ENCODE results near the gene PLA2G7.

Gene PLA2G7

DNA sequence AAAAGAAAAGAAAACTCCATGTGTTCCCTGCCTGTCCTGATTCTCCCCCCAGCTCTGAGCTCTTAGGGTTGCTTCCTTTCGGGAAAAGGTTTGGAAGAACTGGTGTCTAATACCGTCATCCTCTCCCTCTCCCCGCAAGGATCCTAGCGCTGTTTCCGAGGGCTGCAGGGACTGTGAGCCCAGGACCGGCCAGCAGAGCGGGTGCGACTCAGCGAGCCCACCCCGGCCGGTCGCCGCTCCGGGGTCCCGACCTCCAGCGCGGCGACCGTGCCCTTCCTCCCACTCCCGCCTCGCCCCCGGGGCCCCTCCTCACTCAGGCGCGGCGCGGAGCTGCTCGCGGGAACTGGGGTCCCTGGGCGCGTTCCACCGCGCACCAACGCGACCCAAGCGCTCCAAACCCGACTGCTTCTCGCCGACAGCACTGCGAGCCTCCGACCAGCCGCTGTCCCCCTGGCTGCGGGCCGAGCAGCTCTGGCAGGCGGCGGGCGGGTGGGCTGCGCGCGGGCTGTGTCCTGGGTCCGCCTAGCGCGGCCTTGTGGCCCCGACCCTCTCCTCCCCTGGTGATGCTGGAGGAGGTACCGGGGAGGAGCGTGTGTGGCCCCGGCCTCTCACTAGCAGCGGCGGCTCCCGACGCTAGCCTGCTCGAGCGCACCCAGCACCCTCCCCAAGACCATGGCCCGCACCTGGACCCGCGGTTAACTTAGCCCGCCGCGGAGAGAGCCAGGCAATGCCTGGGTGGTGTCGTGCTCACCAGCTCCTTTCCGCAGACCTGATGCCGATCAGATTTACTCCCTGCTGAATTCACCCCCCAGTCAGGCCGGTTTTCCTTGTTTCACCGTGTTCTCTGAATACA lies at the start of gene PLA2G7:
PLA2G7 (minus strand) TSS at position 509 of the 853 bp plus-strand sequence. CDS start 12,484 bp downstream, outside the sequence.
- H3K4me1 ChIP-seq: peaks cover 0 to 15% (median 11%) of the 10 kb centered on the region in 4 donors
- no peaks in the 10 kb centered on the region for H3K9me3 ChIP-seq
- peak within 1 kb of the TSS; percentile 53 to 68 for H3K4me3 ChIP-seq
- TF ChIP-seq, protein P1, sequence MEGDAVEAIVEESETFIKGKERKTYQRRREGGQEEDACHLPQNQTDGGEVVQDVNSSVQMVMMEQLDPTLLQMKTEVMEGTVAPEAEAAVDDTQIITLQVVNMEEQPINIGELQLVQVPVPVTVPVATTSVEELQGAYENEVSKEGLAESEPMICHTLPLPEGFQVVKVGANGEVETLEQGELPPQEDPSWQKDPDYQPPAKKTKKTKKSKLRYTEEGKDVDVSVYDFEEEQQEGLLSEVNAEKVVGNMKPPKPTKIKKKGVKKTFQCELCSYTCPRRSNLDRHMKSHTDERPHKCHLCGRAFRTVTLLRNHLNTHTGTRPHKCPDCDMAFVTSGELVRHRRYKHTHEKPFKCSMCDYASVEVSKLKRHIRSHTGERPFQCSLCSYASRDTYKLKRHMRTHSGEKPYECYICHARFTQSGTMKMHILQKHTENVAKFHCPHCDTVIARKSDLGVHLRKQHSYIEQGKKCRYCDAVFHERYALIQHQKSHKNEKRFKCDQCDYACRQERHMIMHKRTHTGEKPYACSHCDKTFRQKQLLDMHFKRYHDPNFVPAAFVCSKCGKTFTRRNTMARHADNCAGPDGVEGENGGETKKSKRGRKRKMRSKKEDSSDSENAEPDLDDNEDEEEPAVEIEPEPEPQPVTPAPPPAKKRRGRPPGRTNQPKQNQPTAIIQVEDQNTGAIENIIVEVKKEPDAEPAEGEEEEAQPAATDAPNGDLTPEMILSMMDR (IDR thresholded peaks at IDR 0.05): no peak
- no peaks in the 10 kb centered on the region for H3K36me3 ChIP-seq
- peaks cover 0 to 23% of the 10 kb centered on the region in 2 donors for H3K27me3 ChIP-seq
- DNase-seq: peak in 1 of 2 donors; percentile 65
- intact Hi-C loops (cut with DNase I; ENCODE audit: low total_unique reads): loop anchor here (5.0 kb wide), 1 partner anchor 252 kb away; no protein-coding TSS in a partner anchor
- H3K27ac ChIP-seq: no peak within 1 kb of the TSS

DNA sequence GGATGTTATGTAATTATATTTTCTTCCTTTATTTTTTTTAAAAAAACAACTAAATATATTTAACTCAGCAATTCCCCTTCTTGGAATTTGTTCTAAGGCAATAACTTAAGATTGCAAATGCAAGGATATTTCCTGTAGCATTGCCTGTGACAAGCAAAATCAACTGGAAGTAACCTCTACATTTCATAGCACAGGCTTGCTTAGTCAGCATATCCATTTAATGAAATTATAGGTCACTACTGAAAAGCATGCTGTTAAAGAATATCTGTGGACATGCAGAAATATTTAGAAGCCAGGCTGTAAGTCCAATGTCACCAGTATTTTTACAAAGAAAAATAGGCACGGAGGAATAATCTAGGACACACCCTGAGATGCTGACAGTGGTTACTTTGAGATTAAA lies 49.4 kb upstream of the PLA2G7 start:
- H3K4me3 ChIP-seq: no peak overlapping the region
- no peaks in the 10 kb centered on the region for H3K27me3 ChIP-seq
- H3K27ac ChIP-seq: no peak overlapping the region
- TF ChIP-seq, protein P1 (IDR thresholded peaks at IDR 0.05): no peak
- no peak for DNase-seq
- intact Hi-C loops (cut with DNase I; ENCODE audit: low total_unique reads): loop anchor here (10.0 kb wide), 1 partner anchor 690 kb away; no protein-coding TSS in a partner anchor
- no peaks in the 10 kb centered on the region for H3K9me3 ChIP-seq
- no peaks in the 10 kb centered on the region for H3K36me3 ChIP-seq
- no peaks in the 10 kb centered on the region for H3K4me1 ChIP-seq

DNA sequence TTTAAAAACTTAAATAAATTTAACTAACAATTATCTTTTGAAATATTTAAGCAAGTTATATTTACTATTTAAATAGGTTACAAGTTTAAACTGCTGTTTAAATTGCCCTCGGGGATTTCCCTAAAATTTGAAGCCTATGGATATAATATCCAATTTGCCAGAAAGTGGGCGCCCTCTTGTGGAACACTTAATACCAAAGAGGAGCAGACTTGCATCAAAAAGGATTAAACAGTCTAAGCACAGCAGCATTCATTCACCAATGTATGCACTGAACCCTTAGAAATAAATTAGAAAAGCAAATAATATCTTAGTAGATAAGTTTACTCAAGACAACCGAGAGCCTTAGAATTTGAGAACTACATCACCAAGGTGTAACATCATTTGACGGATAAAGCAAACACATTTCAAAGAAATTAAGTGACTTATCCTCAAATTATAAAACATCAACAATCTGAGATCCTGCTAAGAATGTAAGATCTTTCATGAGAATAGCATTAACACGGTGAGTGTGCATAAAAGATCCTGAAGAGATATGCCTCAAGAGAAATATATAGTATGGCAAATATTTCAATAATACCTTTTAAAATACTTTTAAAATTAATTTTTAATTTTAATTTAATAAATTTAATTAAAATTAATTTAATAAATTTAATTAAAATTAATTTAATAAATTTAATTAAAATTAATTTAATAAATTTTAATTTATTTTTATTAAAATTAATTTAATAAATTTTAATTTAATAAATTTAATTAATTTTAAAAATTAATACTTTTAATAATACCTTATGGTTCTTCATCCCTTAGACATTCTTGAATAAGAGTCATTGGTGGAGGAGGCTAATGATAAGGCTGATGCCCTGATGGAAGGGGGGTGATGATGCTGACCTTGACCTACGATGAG lies 46.6 kb upstream of the PLA2G7 start:
- no peaks in the 10 kb centered on the region for H3K9me3 ChIP-seq

DNA sequence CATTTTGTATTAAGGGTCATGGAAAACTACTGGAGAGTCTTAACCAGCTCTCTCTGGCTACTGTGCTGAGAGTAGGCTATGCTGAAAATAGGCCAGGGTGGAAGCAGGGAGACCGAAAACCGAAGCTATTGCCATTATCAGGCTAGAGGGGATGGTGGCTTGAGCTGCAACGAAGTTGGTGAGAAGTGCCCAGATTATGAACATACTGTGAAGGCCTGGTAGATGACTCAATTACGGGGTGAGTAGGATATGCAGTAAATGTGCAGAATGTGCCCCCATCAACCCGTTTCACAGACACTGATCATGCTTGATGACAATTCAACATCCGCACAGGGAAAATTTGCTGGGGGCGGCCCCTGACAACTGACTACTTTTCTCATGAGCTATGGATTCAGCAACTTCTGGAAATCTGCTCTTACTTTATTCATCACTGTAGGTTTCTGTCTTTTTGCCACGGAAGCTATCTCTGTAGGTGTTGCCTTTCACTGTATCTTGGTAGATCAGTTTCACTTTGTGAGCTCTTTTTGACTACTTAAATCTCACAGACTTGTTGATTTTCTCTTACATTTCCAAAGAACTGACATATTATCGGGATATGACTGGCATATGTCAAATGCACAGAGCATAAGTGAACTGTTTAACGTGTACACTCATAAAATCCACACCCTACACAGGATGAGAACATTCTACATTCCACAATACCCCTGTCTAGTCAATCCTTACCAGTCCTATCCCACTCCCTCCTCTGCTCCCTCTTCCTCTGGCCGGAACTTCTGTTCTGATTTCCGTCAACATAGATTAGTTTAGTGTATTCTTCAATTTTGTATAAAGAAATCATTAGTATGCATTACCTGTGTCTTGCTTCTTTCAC lies 42.5 kb upstream of the PLA2G7 start:
- H3K27ac ChIP-seq: no peak overlapping the region
- intact Hi-C loops (cut with DNase I; ENCODE audit: low total_unique reads): no loop called here
- DNase-seq: no peak
- TF ChIP-seq, protein P1 (IDR thresholded peaks at IDR 0.05): no peak
- H3K9me3 ChIP-seq: no peaks in the 10 kb centered on the region
- no peak overlapping the region for H3K4me3 ChIP-seq
- H3K4me1 ChIP-seq: no peaks in the 10 kb centered on the region
- H3K36me3 ChIP-seq: no peaks in the 10 kb centered on the region
- H3K27me3 ChIP-seq: no peaks in the 10 kb centered on the region

More for the DNA sequence above, 46.6 kb upstream of the PLA2G7 start:
- H3K27ac ChIP-seq: no peak overlapping the region
- TF ChIP-seq, protein P1 (IDR thresholded peaks at IDR 0.05): peak; percentile 50 to 55
- intact Hi-C loops (cut with DNase I; ENCODE audit: low total_unique reads): loop anchor here (10.0 kb wide), 1 partner anchor 687 kb away; no protein-coding TSS in a partner anchor
- H3K27me3 ChIP-seq: no peaks in the 10 kb centered on the region
- no peak overlapping the region for H3K4me3 ChIP-seq
- no peaks in the 10 kb centered on the region for H3K36me3 ChIP-seq
- no peaks in the 10 kb centered on the region for H3K4me1 ChIP-seq
- peak in 1 of 2 donors; percentile 72 for DNase-seq

All from tibial artery (tissue), 4 donors.